Osteocyte (in vitro differentiated cells): ENCODE measurements around the gene MYO10. TPM values are rescaled to one million over a fixed set of nuclear protein-coding genes. Genes with fewer than 3 reads are reported as not detected.
A peak's percentile ranks its signal among the peaks of the same experiment; 100 is the strongest.

Experiments
- DNase-seq: peaks from one replicate; pipeline ENCODE4 v3.0.0; 2021; ENCODE audit warnings: mixed read lengths; ENCODE audit not compliant: unreplicated experiment; ENCODE audit errors: extremely low spot score
- H3K27ac Mint-ChIP-seq: one replicate; pipeline ENCODE4 v1.8.0; 2021; ENCODE audit warnings: mild to moderate bottlenecking, mixed read lengths; ENCODE audit not compliant: unreplicated experiment
- H3K27me3 Mint-ChIP-seq: one replicate; pipeline ENCODE4 v1.8.0; 2021; ENCODE audit warnings: mixed read lengths; ENCODE audit not compliant: unreplicated experiment
- H3K36me3 Mint-ChIP-seq: one replicate; pipeline ENCODE4 v1.8.0; 2021; ENCODE audit warnings: mixed read lengths; ENCODE audit not compliant: unreplicated experiment
- H3K4me1 Mint-ChIP-seq: one replicate; pipeline ENCODE4 v1.8.0; 2021; ENCODE audit warnings: mixed read lengths; ENCODE audit not compliant: unreplicated experiment
- H3K4me3 Mint-ChIP-seq: one replicate; pipeline ENCODE4 v1.8.0; 2021; ENCODE audit warnings: mild to moderate bottlenecking, moderate library complexity, mixed read lengths; ENCODE audit not compliant: unreplicated experiment
- H3K9me3 Mint-ChIP-seq: one replicate; pipeline ENCODE4 v1.8.0; 2021; ENCODE audit warnings: mixed read lengths; ENCODE audit not compliant: unreplicated experiment
- CTCF ChIP-seq: fragments of 200-600 bp; sonication (generic); IDR thresholded peaks from 2 replicates; pipeline ENCODE4 v1.5.0; 2021; ENCODE audit warnings: antibody characterized with exemption, mild to moderate bottlenecking, moderate library complexity
- total RNA-seq: library from RNA; stranded (reverse); gene quantifications from 2 replicates; pipeline ENCODE4 v1.2.1, GENCODE V29; 2021

MYO10 gene
- total RNA-seq, 1 donor from 2014 or later: 87.8 TPM

- Mint-ChIP-seq H3K4me3 (no peak overlapping the region), H3K9me3 (no peaks in the 10 kb centered on the region), H3K36me3 (no peaks in the 10 kb centered on the region), H3K27me3 (peaks cover 43% of the 10 kb centered on the region), H3K4me1 (peaks cover 8% of the 10 kb centered on the region), H3K27ac (no peak overlapping the region)
- no peak for DNase-seq
- TF ChIP-seq CTCF: no peak
Measured at GRCh38 chr5:16619136-16619535, 317.0 kb downstream of the MYO10 start.

- DNase-seq: no peak
- Mint-ChIP-seq H3K4me3 (no peak overlapping the region), H3K27ac (no peak overlapping the region), H3K9me3 (no peaks in the 10 kb centered on the region), H3K27me3 (peaks cover 51% of the 10 kb centered on the region), H3K4me1 (peaks cover 8% of the 10 kb centered on the region), H3K36me3 (no peaks in the 10 kb centered on the region)
- TF ChIP-seq CTCF: no peak
Measured at GRCh38 chr5:16618138-16618897, 317.8 kb downstream of the MYO10 start.

GRCh38 chr5:16617274-16617968, 318.7 kb downstream of the MYO10 start:
- DNase-seq: no peak
- no peaks in the 10 kb centered on the region for H3K9me3 Mint-ChIP-seq
- H3K4me1 Mint-ChIP-seq: peaks cover 8% of the 10 kb centered on the region
- H3K4me3 Mint-ChIP-seq: no peak overlapping the region
- no peak for TF ChIP-seq CTCF
- no peaks in the 10 kb centered on the region for H3K36me3 Mint-ChIP-seq
- peaks cover 54% of the 10 kb centered on the region for H3K27me3 Mint-ChIP-seq
- no peak overlapping the region for H3K27ac Mint-ChIP-seq

GRCh38 chr5:16616536-16617273, 319.4 kb downstream of the MYO10 start, which contains the start of gene RETREG1:
TSS of gene RETREG1 (minus strand) at chr5:16616997. CDS start at chr5:16616971, 26 bp downstream.
- H3K36me3 Mint-ChIP-seq: no peaks in the 10 kb centered on the region
- H3K27ac Mint-ChIP-seq: no peak within 1 kb of the TSS
- peaks cover 8% of the 10 kb centered on the region for H3K4me1 Mint-ChIP-seq
- no peak for TF ChIP-seq CTCF
- H3K27me3 Mint-ChIP-seq: peaks cover 52% of the 10 kb centered on the region
- peak within 1 kb of the TSS; percentile 72 for H3K4me3 Mint-ChIP-seq
- DNase-seq: peak; percentile 86
- no peaks in the 10 kb centered on the region for H3K9me3 Mint-ChIP-seq
